Neural cell (in vitro differentiated cells): Measurements from ENCODE around the gene GALNT3. TPM values are rescaled to one million over a fixed set of nuclear protein-coding genes. Genes with fewer than 3 reads are reported as not detected.

ENCODE experiments used
- H2AFZ ChIP-seq: fragments of 200-600, 300-800 bp; sonication (generic), shearing (Covaris generic); 2 replicates; pipeline ENCODE4 v1.6.0; 2014; ENCODE audit warnings: low read depth, mild to moderate bottlenecking, antibody characterized with exemption, low read length, moderate library complexity
- H3F3A ChIP-seq: fragments of 200-600 bp; shearing (Covaris generic); 2 replicates; pipeline ENCODE4 v1.6.1; 2016; ENCODE audit warnings: mild to moderate bottlenecking, moderate library complexity, mixed read lengths, antibody characterized with exemption, low read length; ENCODE audit not compliant: insufficient read depth, poor library complexity, severe bottlenecking
- H3K27ac ChIP-seq: fragments of 200-600, 300-800 bp; sonication (generic), shearing (Covaris generic); 2 replicates; pipeline ENCODE4 v1.5.1; 2014; ENCODE audit warnings: mild to moderate bottlenecking, low read length, moderate library complexity
- H3K27me3 ChIP-seq: fragments of 300-800, 200-600 bp; sonication (generic), shearing (Covaris generic); 2 replicates; pipeline ENCODE4 v1.6.0; 2014; ENCODE audit warnings: mild to moderate bottlenecking, low read depth, low read length, moderate library complexity; ENCODE audit not compliant: insufficient read depth
- H3K36me3 ChIP-seq: fragments of 300-800, 200-600 bp; sonication (generic), shearing (Covaris generic); 2 replicates; pipeline ENCODE4 v1.5.1; 2014; ENCODE audit warnings: mild to moderate bottlenecking, antibody characterized with exemption, low read length, moderate library complexity; ENCODE audit not compliant: insufficient read depth
- H3K4me2 ChIP-seq: fragments of 300-800, 200-600 bp; sonication (generic), shearing (Covaris generic); 2 replicates; pipeline ENCODE4 v1.6.0; 2014; ENCODE audit warnings: mild to moderate bottlenecking, low read length
- H3K4me3 ChIP-seq: fragments of 300-800, 200-600 bp; sonication (generic), shearing (Covaris generic); 2 replicates; pipeline ENCODE4 v1.5.1; 2014; ENCODE audit warnings: mild to moderate bottlenecking, low read length, moderate library complexity
- H3K79me2 ChIP-seq: fragments of 200-600 bp; shearing (Covaris generic); replicated peaks from 2 replicates; pipeline ENCODE4 v1.6.0; 2014; ENCODE audit warnings: mild to moderate bottlenecking, low read length, moderate library complexity; ENCODE audit not compliant: insufficient read depth
- H3K9ac ChIP-seq: fragments of 300-800, 200-600 bp; sonication (generic), shearing (Covaris generic); 2 replicates; pipeline ENCODE4 v1.6.1; 2016; ENCODE audit warnings: mild to moderate bottlenecking, low read length, mixed read lengths
- H3K9me2 ChIP-seq: fragments of 200-600 bp; shearing (Covaris generic); 2 replicates; pipeline ENCODE4 v1.6.1; 2016; ENCODE audit warnings: mild to moderate bottlenecking, low read length, mixed read lengths; ENCODE audit not compliant: insufficient read depth
- H3K9me3 ChIP-seq: fragments of 200-600, 300-800 bp; sonication (generic), shearing (Covaris generic); 2 replicates; pipeline ENCODE4 v1.6.1; 2016; ENCODE audit warnings: mild to moderate bottlenecking, mixed run types, low read length, moderate library complexity, mixed read lengths
- H4K20me1 ChIP-seq: fragments of 200-600 bp; shearing (Covaris generic); 2 replicates; pipeline ENCODE4 v1.6.1; 2016; ENCODE audit warnings: mild to moderate bottlenecking, mixed run types; ENCODE audit not compliant: insufficient read depth
- CTCF ChIP-seq: fragments of 450-650 bp; IDR thresholded peaks from 2 replicates; pipeline ENCODE4 v1.5.1; 2014; ENCODE audit warnings: antibody characterized with exemption, mild to moderate bottlenecking, moderate library complexity; ENCODE audit not compliant: poor library complexity, severe bottlenecking
- EP300 ChIP-seq: fragments of 450-650 bp; conservative IDR thresholded peaks from 2 replicates; pipeline ENCODE4 v1.6.1; 2014; ENCODE audit warnings: antibody characterized with exemption, mild to moderate bottlenecking, moderate library complexity; ENCODE audit not compliant: poor library complexity, severe bottlenecking
- EZH2 ChIP-seq: fragments of 200-600, 300-800 bp; shearing (Covaris generic), sonication (generic); IDR thresholded peaks from 2 replicates; pipeline ENCODE4 v1.6.1; 2014; ENCODE audit warnings: antibody characterized with exemption, low read length, borderline replicate concordance, mild to moderate bottlenecking; ENCODE audit not compliant: insufficient read depth, poor library complexity, severe bottlenecking
- MXI1 ChIP-seq: fragments of 450-650 bp; conservative IDR thresholded peaks from 2 replicates; pipeline ENCODE4 v1.6.1; 2014; ENCODE audit warnings: antibody characterized with exemption, mild to moderate bottlenecking; ENCODE audit not compliant: poor library complexity, severe bottlenecking
- POLR2AphosphoS5 ChIP-seq: IDR thresholded peaks from 2 replicates; pipeline ENCODE4 v1.6.1; 2012
- RAD21 ChIP-seq: fragments of 450-650 bp; conservative IDR thresholded peaks from 2 replicates; pipeline ENCODE4 v1.6.1; 2014; ENCODE audit warnings: antibody characterized with exemption, mild to moderate bottlenecking, moderate library complexity
- REST ChIP-seq: IDR thresholded peaks from 2 replicates; pipeline ENCODE4 v1.6.1; 2012; ENCODE audit warnings: borderline replicate concordance
- SMC3 ChIP-seq: fragments of 450-650 bp; conservative IDR thresholded peaks from 2 replicates; pipeline ENCODE4 v1.6.1; 2014; ENCODE audit warnings: antibody characterized with exemption, mild to moderate bottlenecking, moderate library complexity; ENCODE audit not compliant: poor library complexity
- TAF1 ChIP-seq: IDR thresholded peaks from 2 replicates; pipeline ENCODE4 v1.6.1; 2012; ENCODE audit warnings: low read depth
- polyA plus RNA-seq: library from polyadenylated mRNA; depleted of rRNA; stranded (reverse); fragments of >200 nt; gene quantifications from 2 replicates; pipeline ENCODE4 v1.2.3, GENCODE V29; 2014

Gene GALNT3
- polyA plus RNA-seq, 1 donor from 2014 or later = 3.7 TPM

GRCh38 chr2:165804719-165805118 lies 10.7 kb upstream of the GALNT3 start:
- no peaks in the 10 kb centered on the region for H3K9me2 ChIP-seq
- H3K36me3 ChIP-seq = no peaks in the 10 kb centered on the region
- H2AFZ ChIP-seq = no peak overlapping the region
- no peaks in the 10 kb centered on the region for H3K9me3 ChIP-seq
- no peaks in the 10 kb centered on the region for H4K20me1 ChIP-seq
- H3K27ac ChIP-seq = no peak overlapping the region
- H3K79me2 ChIP-seq = no peaks in the 10 kb centered on the region
- H3K4me3 ChIP-seq = no peak overlapping the region
- no peak for TF ChIP-seq EZH2
- TF ChIP-seq TAF1 = no peak
- no peak for TF ChIP-seq EP300
- TF ChIP-seq POLR2AphosphoS5 = no peak
- TF ChIP-seq CTCF = no peak
- no peak for TF ChIP-seq MXI1
- TF ChIP-seq REST = no peak
- no peak for TF ChIP-seq SMC3
- TF ChIP-seq RAD21 = no peak
- no peaks in the 10 kb centered on the region for H3K27me3 ChIP-seq
- no peak overlapping the region for H3K4me2 ChIP-seq
- H3K9ac ChIP-seq = no peak overlapping the region
- no peaks in the 10 kb centered on the region for H3F3A ChIP-seq

GRCh38 chr2:165803123-165803760 lies 9.2 kb upstream of the GALNT3 start:
- Histone ChIP-seq H3K79me2 (no peaks in the 10 kb centered on the region), H3K9me2 (no peaks in the 10 kb centered on the region), H3K27ac (no peak overlapping the region), H3K9me3 (no peaks in the 10 kb centered on the region), H2AFZ (no peak overlapping the region), H3K9ac (no peak overlapping the region), H4K20me1 (no peaks in the 10 kb centered on the region), H3F3A (no peaks in the 10 kb centered on the region), H3K4me3 (no peak overlapping the region), H3K4me2 (no peak overlapping the region), H3K36me3 (no peaks in the 10 kb centered on the region), H3K27me3 (no peaks in the 10 kb centered on the region)
- TF ChIP-seq SMC3 (no peak), CTCF (no peak), EP300 (no peak), RAD21 (no peak), TAF1 (no peak), EZH2 (no peak), POLR2AphosphoS5 (no peak), REST (no peak), MXI1 (no peak)
